ENCODE results near the gene PPM1H.

Gene PPM1H

GRCh38 chr12:62758216-62758615 lies 176.7 kb downstream of the PPM1H start:
- no peak for DNase-seq
- TF ChIP-seq CTCF (IDR thresholded peaks at IDR 0.05; ENCODE audit: low read depth, low read length), result no peak
- H3K27ac ChIP-seq, result no peak overlapping the region
- H3K4me3 ChIP-seq (ENCODE audit: low read depth, low read length), result no peak overlapping the region
- H3K27me3 ChIP-seq (ENCODE audit: insufficient read depth, low read depth, severe bottlenecking), result no peaks in the 10 kb centered on the region
- H3K36me3 ChIP-seq, result no peaks in the 10 kb centered on the region; the same call in 1 of the 2 replicates
- no peaks in the 10 kb centered on the region for H3K9me3 ChIP-seq (ENCODE audit: severe bottlenecking)

GRCh38 chr12:62757048-62757447 lies 177.9 kb downstream of the PPM1H start:
- Histone ChIP-seq H3K27ac (no peak overlapping the region), H3K9me3 (ENCODE audit: severe bottlenecking) (no peaks in the 10 kb centered on the region), H3K27me3 (ENCODE audit: insufficient read depth, low read depth, severe bottlenecking) (no peaks in the 10 kb centered on the region), H3K36me3 (no peaks in the 10 kb centered on the region; the same call in 1 of the 2 replicates), H3K4me3 (ENCODE audit: low read depth, low read length) (no peak overlapping the region)
- no peak for DNase-seq
- no peak for TF ChIP-seq CTCF (IDR thresholded peaks at IDR 0.05; ENCODE audit: low read depth, low read length)

- Histone ChIP-seq H3K27ac (no peak overlapping the region), H3K4me3 (ENCODE audit: low read depth, low read length) (no peak overlapping the region)
- TF ChIP-seq CTCF (IDR thresholded peaks at IDR 0.05; ENCODE audit: low read depth, low read length), result no peak
Measured at GRCh38 chr12:62754706-62755105, 180.2 kb downstream of the PPM1H start.

GRCh38 chr12:62751810-62752155 lies 183.2 kb downstream of the PPM1H start:
- no peak for TF ChIP-seq CTCF (IDR thresholded peaks at IDR 0.05; ENCODE audit: low read depth, low read length)
- H3K27ac ChIP-seq, result no peak overlapping the region
- no peaks in the 10 kb centered on the region for H3K9me3 ChIP-seq (ENCODE audit: severe bottlenecking)
- DNase-seq, result no peak
- H3K27me3 ChIP-seq (ENCODE audit: insufficient read depth, low read depth, severe bottlenecking), result no peaks in the 10 kb centered on the region
- no peaks in the 10 kb centered on the region; the same call in 1 of the 2 replicates for H3K36me3 ChIP-seq
- no peak overlapping the region for H3K4me3 ChIP-seq (ENCODE audit: low read depth, low read length)

More at GRCh38 chr12:62754706-62755105, 180.2 kb downstream of the PPM1H start:
- Histone ChIP-seq H3K27me3 (ENCODE audit: insufficient read depth, low read depth, severe bottlenecking) (no peaks in the 10 kb centered on the region), H3K9me3 (ENCODE audit: severe bottlenecking) (no peaks in the 10 kb centered on the region), H3K36me3 (no peaks in the 10 kb centered on the region; the same call in 1 of the 2 replicates)
- no peak for DNase-seq

- no peak overlapping the region for H3K4me3 ChIP-seq (ENCODE audit: low read depth, low read length)
Measured at GRCh38 chr12:62750941-62751809, 183.8 kb downstream of the PPM1H start.

More at GRCh38 chr12:62750941-62751809, 183.8 kb downstream of the PPM1H start:
- Histone ChIP-seq H3K9me3 (ENCODE audit: severe bottlenecking) (no peaks in the 10 kb centered on the region), H3K27me3 (ENCODE audit: insufficient read depth, low read depth, severe bottlenecking) (no peaks in the 10 kb centered on the region), H3K36me3 (no peaks in the 10 kb centered on the region; the same call in 1 of the 2 replicates), H3K27ac (no peak overlapping the region)
- no peak for DNase-seq
- TF ChIP-seq CTCF (IDR thresholded peaks at IDR 0.05; ENCODE audit: low read depth, low read length), result no peak

Measured in WERI-Rb-1 (cell line).